ENCODE results near the gene CXCL9.
A peak's percentile ranks its signal among the peaks of the same experiment; 100 is the strongest.
"Not testable (repeated sequence)": the region's sequence is repeated elsewhere in the genome, so short reads cannot be mapped to it uniquely, and the experiment has no call there.

CXCL9 gene

GRCh38 chr4:76001700-76002099 is 5.6 kb downstream of the CXCL9 start:
- no peak for DNase-seq
- no peak overlapping the region for H3K4me3 Mint-ChIP-seq
- no peaks in the 10 kb centered on the region for H3K27me3 Mint-ChIP-seq
- no peak overlapping the region for H3K27ac Mint-ChIP-seq
- CTCF ChIA-PET = interaction anchor here (0.9 to 1.3 kb wide), 2 partner anchors 35 to 53 kb away, joined by 3 read pairs; no protein-coding TSS in a partner anchor
- H3K36me3 Mint-ChIP-seq = no peaks in the 10 kb centered on the region
- H3K4me1 Mint-ChIP-seq = peaks cover 3% of the 10 kb centered on the region
- H3K9me3 Mint-ChIP-seq = no peaks in the 10 kb centered on the region

GRCh38 chr4:76000279-76000678 is 7.0 kb downstream of the CXCL9 start:
- CTCF ChIA-PET = interaction anchor here (0.7 to 1.3 kb wide), 7 partner anchors 15 to 494 kb away, joined by 3 to 4 read pairs (median 3); no protein-coding TSS in a partner anchor
- Mint-ChIP-seq H3K4me1 (peaks cover 3% of the 10 kb centered on the region), H3K9me3 (no peaks in the 10 kb centered on the region), H3K27ac (no peak overlapping the region), H3K36me3 (no peaks in the 10 kb centered on the region), H3K4me3 (no peak overlapping the region), H3K27me3 (no peaks in the 10 kb centered on the region)
- DNase-seq = no peak

- H3K4me3 Mint-ChIP-seq, H3K27ac Mint-ChIP-seq, H3K4me1 Mint-ChIP-seq, H3K36me3 Mint-ChIP-seq, H3K27me3 Mint-ChIP-seq, DNase-seq, H3K9me3 Mint-ChIP-seq: not testable (repeated sequence)
- CTCF ChIA-PET = interaction anchor here (1.0 to 4.6 kb wide), 2 partner anchors 88 to 379 kb away, joined by 4 to 37 read pairs; no protein-coding TSS in a partner anchor
Measured at GRCh38 chr4:75998525-75999147, 8.7 kb downstream of the CXCL9 start.

GRCh38 chr4:75997946-75998345 is 9.4 kb downstream of the CXCL9 start:
- CTCF ChIA-PET = interaction anchor here (0.9 to 4.6 kb wide), 6 partner anchors 18 to 379 kb away, joined by 3 to 50 read pairs (median 27); no protein-coding TSS in a partner anchor
- Mint-ChIP-seq H3K4me3 (no peak overlapping the region), H3K36me3 (no peaks in the 10 kb centered on the region), H3K9me3 (no peaks in the 10 kb centered on the region), H3K27ac (no peak overlapping the region), H3K27me3 (no peaks in the 10 kb centered on the region), H3K4me1 (peaks cover 3% of the 10 kb centered on the region)
- DNase-seq = no peak

- DNase-seq = no peak
- H3K36me3 Mint-ChIP-seq = no peaks in the 10 kb centered on the region
- H3K9me3 Mint-ChIP-seq = no peaks in the 10 kb centered on the region
- H3K27me3 Mint-ChIP-seq = peaks cover 4% of the 10 kb centered on the region
- no peak overlapping the region for H3K4me3 Mint-ChIP-seq
- H3K4me1 Mint-ChIP-seq = no peaks in the 10 kb centered on the region
- no peak overlapping the region for H3K27ac Mint-ChIP-seq
- CTCF ChIA-PET = interaction anchor here (0.7 to 4.6 kb wide), 17 partner anchors 18 to 380 kb away, joined by 3 to 50 read pairs (median 11); partner anchors contain the start of gene NAAA
Measured at GRCh38 chr4:75997081-75997480, 10.2 kb downstream of the CXCL9 start.

GRCh38 chr4:75995727-75996126 is 11.6 kb downstream of the CXCL9 start:
- DNase-seq = no peak
- no peaks in the 10 kb centered on the region for H3K36me3 Mint-ChIP-seq
- no peak overlapping the region for H3K4me3 Mint-ChIP-seq
- no peak overlapping the region for H3K27ac Mint-ChIP-seq
- peaks cover 8% of the 10 kb centered on the region for H3K4me1 Mint-ChIP-seq
- no peaks in the 10 kb centered on the region for H3K9me3 Mint-ChIP-seq
- peaks cover 4% of the 10 kb centered on the region for H3K27me3 Mint-ChIP-seq
- CTCF ChIA-PET = interaction anchor here (0.7 to 4.6 kb wide), 31 partner anchors 10 to 382 kb away, joined by 3 to 50 read pairs (median 4); partner anchors contain the start of genes ART3 and NAAA

- no peak for DNase-seq
- Mint-ChIP-seq H3K36me3 (peaks cover 15% of the 10 kb centered on the region), H3K27me3 (peaks cover 4% of the 10 kb centered on the region), H3K27ac (no peak overlapping the region), H3K4me3 (no peak overlapping the region), H3K4me1 (peaks cover 30% of the 10 kb centered on the region), H3K9me3 (no peaks in the 10 kb centered on the region)
- CTCF ChIA-PET = interaction anchor here (0.8 to 1.5 kb wide), 3 partner anchors 75 to 95 kb away, joined by 4 to 5 read pairs (median 5); no protein-coding TSS in a partner anchor
Measured at GRCh38 chr4:75992462-75992861, 14.8 kb downstream of the CXCL9 start.

- peaks cover 34% of the 10 kb centered on the region for H3K4me1 Mint-ChIP-seq
- peak overlapping the region; percentile 90 for H3K4me3 Mint-ChIP-seq
- H3K9me3 Mint-ChIP-seq = no peaks in the 10 kb centered on the region
- H3K27ac Mint-ChIP-seq = peak overlapping the region; percentile 93
- DNase-seq = no peak
- peaks cover 19% of the 10 kb centered on the region for H3K36me3 Mint-ChIP-seq
- CTCF ChIA-PET = no interaction called here
- peaks cover 4% of the 10 kb centered on the region for H3K27me3 Mint-ChIP-seq
Measured at GRCh38 chr4:75989846-75990528, 17.3 kb downstream of the CXCL9 start.

GRCh38 chr4:75985116-75985515 is 22.2 kb downstream of the CXCL9 start:
- no peak for DNase-seq
- Mint-ChIP-seq H3K36me3 (peaks cover 41% of the 10 kb centered on the region), H3K27me3 (no peaks in the 10 kb centered on the region), H3K9me3 (no peaks in the 10 kb centered on the region), H3K4me1 (peaks cover 26% of the 10 kb centered on the region), H3K4me3 (no peak overlapping the region), H3K27ac (no peak overlapping the region)
- CTCF ChIA-PET = interaction anchor here (0.6 kb wide), 1 partner anchor 14 kb away, joined by 4 read pairs; no protein-coding TSS in a partner anchor

GRCh38 chr4:75980576-75980975 is 26.7 kb downstream of the CXCL9 start:
- Mint-ChIP-seq H3K27me3 (no peaks in the 10 kb centered on the region), H3K27ac (no peak overlapping the region), H3K4me1 (no peaks in the 10 kb centered on the region), H3K36me3 (peaks cover 41% of the 10 kb centered on the region), H3K4me3 (no peak overlapping the region), H3K9me3 (no peaks in the 10 kb centered on the region)
- CTCF ChIA-PET = interaction anchor here (0.8 kb wide), 1 partner anchor 15 kb away, joined by 3 read pairs; no protein-coding TSS in a partner anchor
- no peak for DNase-seq

GRCh38 chr4:75976177-75976576 is 31.1 kb downstream of the CXCL9 start:
- peaks cover 50% of the 10 kb centered on the region for H3K36me3 Mint-ChIP-seq
- no peaks in the 10 kb centered on the region for H3K27me3 Mint-ChIP-seq
- no peaks in the 10 kb centered on the region for H3K4me1 Mint-ChIP-seq
- CTCF ChIA-PET = no interaction called here
- no peak overlapping the region for H3K4me3 Mint-ChIP-seq
- no peak overlapping the region for H3K27ac Mint-ChIP-seq
- H3K9me3 Mint-ChIP-seq = no peaks in the 10 kb centered on the region
- DNase-seq = no peak

- CTCF ChIA-PET = no interaction called here
- no peak overlapping the region for H3K4me3 Mint-ChIP-seq
- H3K36me3 Mint-ChIP-seq = peaks cover 60% of the 10 kb centered on the region
- no peak for DNase-seq
- H3K4me1 Mint-ChIP-seq = no peaks in the 10 kb centered on the region
- H3K27ac Mint-ChIP-seq = no peak overlapping the region
- H3K9me3 Mint-ChIP-seq = no peaks in the 10 kb centered on the region
- no peaks in the 10 kb centered on the region for H3K27me3 Mint-ChIP-seq
Measured at GRCh38 chr4:75973766-75974165, 33.5 kb downstream of the CXCL9 start.

- peaks cover 81% of the 10 kb centered on the region for H3K36me3 Mint-ChIP-seq
- H3K27ac Mint-ChIP-seq = peak overlapping the region; percentile 15
- H3K27me3 Mint-ChIP-seq = no peaks in the 10 kb centered on the region
- H3K4me1 Mint-ChIP-seq = peaks cover 9% of the 10 kb centered on the region
- no peak for DNase-seq
- CTCF ChIA-PET = no interaction called here
- peaks cover under 1% of the 10 kb centered on the region for H3K9me3 Mint-ChIP-seq
- no peak overlapping the region for H3K4me3 Mint-ChIP-seq
Measured at GRCh38 chr4:75968084-75968483, 39.2 kb downstream of the CXCL9 start.

- Mint-ChIP-seq H3K36me3 (peaks cover 89% of the 10 kb centered on the region), H3K27me3 (no peaks in the 10 kb centered on the region), H3K9me3 (peaks cover 4% of the 10 kb centered on the region), H3K4me3 (no peak overlapping the region), H3K27ac (no peak overlapping the region), H3K4me1 (peaks cover 9% of the 10 kb centered on the region)
- CTCF ChIA-PET = no interaction called here
- DNase-seq = no peak
Measured at GRCh38 chr4:75963558-75963957, 43.8 kb downstream of the CXCL9 start.

GRCh38 chr4:75962072-75962471 is 45.2 kb downstream of the CXCL9 start:
- DNase-seq, CTCF ChIA-PET, H3K4me3 Mint-ChIP-seq, H3K27me3 Mint-ChIP-seq, H3K4me1 Mint-ChIP-seq, H3K9me3 Mint-ChIP-seq, H3K27ac Mint-ChIP-seq: not testable (repeated sequence)
- H3K36me3 Mint-ChIP-seq = peaks cover 88% of the 10 kb centered on the region

All from activated naive CD4-positive, alpha-beta T cell treated with anti-CD3 and anti-CD28 coated beads, Interleukin-2, amount 10 ng/mL, durations not matched to agents 7 days and 5 days (primary cell).